KMS-11 (cell line): ENCODE data around the gene FOXJ3.

Experiments used
- H2AFZ ChIP-seq: fragments of 200-600 bp; sonication (generic); 2 replicates; pipeline ENCODE4 v1.6.1; 2016; ENCODE audit warnings: antibody characterized with exemption, mixed run types, low read depth
- H3K27ac ChIP-seq: fragments of 200-600 bp; sonication (generic); 2 replicates; pipeline ENCODE4 v1.6.1; 2016; ENCODE audit warnings: mild to moderate bottlenecking, mixed run types
- H3K27me3 ChIP-seq: fragments of 200-600 bp; sonication (generic); 2 replicates; pipeline ENCODE4 v1.6.1; 2017; ENCODE audit warnings: mild to moderate bottlenecking, low read depth, mixed run types, moderate library complexity; ENCODE audit not compliant: insufficient read depth
- H3K36me3 ChIP-seq: fragments of 200-600 bp; sonication (generic); 2 replicates; pipeline ENCODE4 v1.6.1; 2017; ENCODE audit warnings: mild to moderate bottlenecking, mixed run types; ENCODE audit not compliant: insufficient read depth
- H3K4me1 ChIP-seq: fragments of 200-600 bp; sonication (generic); 2 replicates; pipeline ENCODE4 v1.6.1; 2016; ENCODE audit warnings: mild to moderate bottlenecking, low read depth, mixed run types; ENCODE audit not compliant: poor library complexity, severe bottlenecking
- H3K4me2 ChIP-seq: fragments of 200-600 bp; sonication (generic); 2 replicates; pipeline ENCODE4 v1.7.0; 2016; ENCODE audit warnings: mild to moderate bottlenecking, mixed run types
- H3K4me3 ChIP-seq: fragments of 200-600 bp; sonication (generic); IDR thresholded peaks from 2 replicates; pipeline ENCODE4 v1.6.1; 2017; ENCODE audit warnings: low read depth, low read length, mixed read lengths; ENCODE audit not compliant: insufficient read depth
- H3K79me2 ChIP-seq: fragments of 200-600 bp; sonication (generic); 2 replicates; pipeline ENCODE4 v1.6.1; 2016; ENCODE audit warnings: low read depth, mixed run types; ENCODE audit not compliant: insufficient read depth
- H3K9ac ChIP-seq: fragments of 200-600 bp; sonication (generic); 2 replicates; pipeline ENCODE4 v1.6.1; 2016; ENCODE audit warnings: mild to moderate bottlenecking, mixed run types
- H4K20me1 ChIP-seq: fragments of 200-600 bp; sonication (generic); 2 replicates; pipeline ENCODE4 v1.6.1; 2016; ENCODE audit warnings: mild to moderate bottlenecking, mixed run types; ENCODE audit not compliant: insufficient read depth
- TF ChIP-seq, protein P1 (sequence below): fragments of 200-600 bp; sonication (generic); conservative IDR thresholded peaks from 2 replicates; pipeline ENCODE4 v1.6.1; 2017; ENCODE audit warnings: low read depth, mild to moderate bottlenecking, antibody characterized with exemption, low read length, moderate library complexity, mixed read lengths

The FOXJ3 gene

DNA sequence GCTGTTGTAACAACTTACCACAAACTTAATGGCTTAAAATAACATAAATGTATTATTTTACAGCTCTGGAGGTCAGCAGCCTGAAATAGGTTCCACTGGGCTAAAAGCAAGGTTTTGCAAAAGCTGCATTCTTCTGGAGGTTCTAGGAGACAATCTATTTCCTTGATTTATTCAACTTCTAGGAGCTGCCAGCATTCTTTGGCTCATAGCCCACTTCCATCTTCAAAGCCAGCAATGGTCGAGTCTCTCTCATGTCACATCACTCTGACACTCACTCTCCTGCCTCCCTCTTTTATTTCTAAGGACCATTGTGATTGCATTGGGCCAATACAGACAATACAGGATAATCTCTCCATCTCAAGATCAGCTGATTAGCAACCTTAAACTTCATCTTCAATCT is 15.1 kb upstream of the FOXJ3 start:
- Histone ChIP-seq H4K20me1 (no peaks in the 10 kb centered on the region), H3K4me2 (no peak overlapping the region), H2AFZ (no peak overlapping the region), H3K4me1 (no peaks in the 10 kb centered on the region), H3K4me3 (no peak overlapping the region), H3K9ac (no peak overlapping the region), H3K79me2 (no peaks in the 10 kb centered on the region), H3K27ac (no peak overlapping the region), H3K36me3 (no peaks in the 10 kb centered on the region), H3K27me3 (no peaks in the 10 kb centered on the region)
- TF ChIP-seq, protein P1, sequence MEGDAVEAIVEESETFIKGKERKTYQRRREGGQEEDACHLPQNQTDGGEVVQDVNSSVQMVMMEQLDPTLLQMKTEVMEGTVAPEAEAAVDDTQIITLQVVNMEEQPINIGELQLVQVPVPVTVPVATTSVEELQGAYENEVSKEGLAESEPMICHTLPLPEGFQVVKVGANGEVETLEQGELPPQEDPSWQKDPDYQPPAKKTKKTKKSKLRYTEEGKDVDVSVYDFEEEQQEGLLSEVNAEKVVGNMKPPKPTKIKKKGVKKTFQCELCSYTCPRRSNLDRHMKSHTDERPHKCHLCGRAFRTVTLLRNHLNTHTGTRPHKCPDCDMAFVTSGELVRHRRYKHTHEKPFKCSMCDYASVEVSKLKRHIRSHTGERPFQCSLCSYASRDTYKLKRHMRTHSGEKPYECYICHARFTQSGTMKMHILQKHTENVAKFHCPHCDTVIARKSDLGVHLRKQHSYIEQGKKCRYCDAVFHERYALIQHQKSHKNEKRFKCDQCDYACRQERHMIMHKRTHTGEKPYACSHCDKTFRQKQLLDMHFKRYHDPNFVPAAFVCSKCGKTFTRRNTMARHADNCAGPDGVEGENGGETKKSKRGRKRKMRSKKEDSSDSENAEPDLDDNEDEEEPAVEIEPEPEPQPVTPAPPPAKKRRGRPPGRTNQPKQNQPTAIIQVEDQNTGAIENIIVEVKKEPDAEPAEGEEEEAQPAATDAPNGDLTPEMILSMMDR, result no peak

DNA sequence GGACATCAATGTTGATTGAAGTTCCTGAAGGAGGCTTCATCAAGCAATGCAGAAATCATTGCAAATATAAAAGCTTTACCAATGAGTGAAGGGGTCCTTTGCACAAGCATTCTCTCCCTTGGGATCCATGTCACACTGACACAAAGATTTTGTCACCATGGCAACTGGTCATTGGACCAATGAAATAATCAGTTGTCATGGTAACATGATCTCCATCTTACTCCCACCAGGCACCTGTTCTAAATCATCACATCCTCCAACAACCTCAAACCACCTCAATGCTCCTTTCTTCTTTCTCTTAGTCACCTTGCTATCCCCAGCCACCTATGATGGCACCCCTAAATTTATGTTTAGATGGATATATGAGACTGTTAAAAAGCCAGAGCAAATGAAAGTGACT is 13.5 kb upstream of the FOXJ3 start:
- H2AFZ ChIP-seq, result no peak overlapping the region
- H4K20me1 ChIP-seq, result no peaks in the 10 kb centered on the region
- H3K27me3 ChIP-seq, result no peaks in the 10 kb centered on the region
- H3K4me2 ChIP-seq, result no peak overlapping the region
- no peak overlapping the region for H3K27ac ChIP-seq
- no peaks in the 10 kb centered on the region for H3K36me3 ChIP-seq
- H3K4me1 ChIP-seq, result no peaks in the 10 kb centered on the region
- TF ChIP-seq, protein P1, result no peak
- H3K4me3 ChIP-seq, result no peak overlapping the region
- no peak overlapping the region for H3K9ac ChIP-seq
- no peaks in the 10 kb centered on the region for H3K79me2 ChIP-seq

DNA sequence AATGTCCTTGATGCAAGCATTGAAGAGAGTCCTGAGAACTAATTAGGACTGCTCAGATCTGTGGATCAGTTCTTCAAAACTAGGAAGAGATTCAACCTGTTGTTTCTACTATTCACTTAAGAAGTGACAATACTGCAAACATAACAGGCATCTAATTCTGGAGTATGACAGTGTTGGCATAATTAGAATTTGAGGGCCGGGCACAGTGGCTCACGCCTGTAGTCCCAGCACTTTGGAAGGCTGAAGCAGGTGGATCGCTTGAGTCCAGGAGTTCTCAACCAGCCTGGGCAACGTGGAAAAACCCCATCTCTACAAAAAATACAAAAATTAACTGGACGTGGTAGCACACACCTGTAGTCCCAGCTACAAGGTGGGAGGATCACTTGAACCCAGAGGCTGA is 8.0 kb upstream of the FOXJ3 start:
- no peaks in the 10 kb centered on the region for H3K4me1 ChIP-seq
- no peak overlapping the region for H3K4me3 ChIP-seq
- H4K20me1 ChIP-seq, result no peaks in the 10 kb centered on the region
- H3K36me3 ChIP-seq, result no peaks in the 10 kb centered on the region
- H2AFZ ChIP-seq, result no peak overlapping the region
- no peaks in the 10 kb centered on the region for H3K27me3 ChIP-seq
- no peaks in the 10 kb centered on the region for H3K79me2 ChIP-seq
- no peak overlapping the region for H3K4me2 ChIP-seq
- TF ChIP-seq, protein P1, result no peak
- no peak overlapping the region for H3K9ac ChIP-seq
- no peak overlapping the region for H3K27ac ChIP-seq

DNA sequence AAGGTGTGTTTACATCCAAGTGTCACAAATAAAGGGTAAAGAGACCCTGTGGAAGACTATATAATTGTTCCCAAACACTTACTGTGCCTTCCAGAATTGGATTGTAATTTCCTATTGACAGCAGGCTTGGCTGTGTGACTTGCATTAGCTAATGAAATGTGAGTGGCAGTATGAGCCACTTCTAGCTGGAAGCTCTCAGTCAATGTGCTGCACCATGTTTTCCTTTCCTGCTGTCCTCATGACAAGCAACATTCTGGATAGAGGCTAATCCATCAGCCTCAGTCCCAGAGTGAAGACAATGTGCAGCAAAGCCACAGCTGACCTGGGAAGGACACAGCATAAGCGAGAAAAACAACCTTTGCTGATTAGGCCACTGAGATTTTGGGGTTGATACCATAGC is 5.9 kb upstream of the FOXJ3 start:
- Histone ChIP-seq H3K79me2 (no peaks in the 10 kb centered on the region), H3K4me2 (no peak overlapping the region), H3K27me3 (no peaks in the 10 kb centered on the region), H3K4me3 (no peak overlapping the region), H2AFZ (no peak overlapping the region), H4K20me1 (no peaks in the 10 kb centered on the region), H3K4me1 (peaks cover 4% of the 10 kb centered on the region), H3K36me3 (no peaks in the 10 kb centered on the region), H3K27ac (no peak overlapping the region), H3K9ac (no peak overlapping the region)
- TF ChIP-seq, protein P1, result no peak

DNA sequence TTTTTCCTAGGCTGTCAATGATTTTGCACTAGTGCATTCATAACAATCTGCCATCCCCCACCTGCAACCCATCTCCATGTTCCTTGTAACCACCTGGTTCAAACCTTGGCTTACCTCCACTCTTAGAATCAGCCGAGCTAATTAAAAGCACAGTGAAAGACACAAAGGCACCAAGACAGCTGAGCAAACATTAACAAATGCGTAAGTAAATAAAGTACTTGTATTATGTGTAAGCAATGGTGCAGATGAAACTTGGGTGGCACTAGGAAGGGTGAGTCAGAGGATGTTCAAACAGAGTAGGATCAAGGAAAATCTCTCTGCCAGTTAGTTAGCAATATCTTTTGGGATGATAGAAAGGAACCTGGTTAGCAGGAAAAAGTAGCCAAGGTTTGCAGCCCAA is 5.1 kb upstream of the FOXJ3 start:
- H3K4me3 ChIP-seq, result no peak overlapping the region
- TF ChIP-seq, protein P1, result no peak
- no peak overlapping the region for H3K27ac ChIP-seq
- H3K36me3 ChIP-seq, result no peaks in the 10 kb centered on the region
- no peak overlapping the region for H3K9ac ChIP-seq
- no peaks in the 10 kb centered on the region for H3K27me3 ChIP-seq
- peaks cover 6% of the 10 kb centered on the region for H3K4me1 ChIP-seq
- H3K4me2 ChIP-seq, result no peak overlapping the region
- H3K79me2 ChIP-seq, result no peaks in the 10 kb centered on the region
- H2AFZ ChIP-seq, result no peak overlapping the region
- H4K20me1 ChIP-seq, result no peaks in the 10 kb centered on the region
